Panc1 (cell line): ENCODE measurements around the gene DRAXIN.

Source experiments
- POLR2AphosphoS5 ChIP-seq: IDR thresholded peaks from 2 replicates; pipeline ENCODE4 v1.6.1; 2012; ENCODE audit warnings: mild to moderate bottlenecking, low read depth, low read length, moderate library complexity
- REST ChIP-seq, 2 experiments: IDR thresholded peaks; 2 replicates each; pipeline ENCODE4 v1.6.1; 2011 to 2012; ENCODE audit warnings: low read depth in 2 of 2, control low read depth in 1 of 2, low read length in 1 of 2, mild to moderate bottlenecking in 1 of 2, moderate library complexity in 1 of 2; ENCODE audit not compliant: insufficient read depth in 1 of 2
- SIN3A ChIP-seq: IDR thresholded peaks from 2 replicates; pipeline ENCODE4 v1.6.1; 2012; ENCODE audit warnings: low read depth, mild to moderate bottlenecking, low read length, moderate library complexity, borderline replicate concordance; ENCODE audit not compliant: insufficient read depth
- TCF7L2 ChIP-seq: IDR thresholded peaks from 2 replicates; pipeline ENCODE4 v1.6.1; 2011; ENCODE audit warnings: mild to moderate bottlenecking, low read depth, low read length, inconsistent platforms
- TF ChIP-seq, protein P1 (sequence below): fragments of 450-650 bp; IDR thresholded peaks from 2 replicates; pipeline ENCODE4 v1.5.1; 2017; ENCODE audit warnings: mild to moderate bottlenecking

- TF ChIP-seq, protein P1, sequence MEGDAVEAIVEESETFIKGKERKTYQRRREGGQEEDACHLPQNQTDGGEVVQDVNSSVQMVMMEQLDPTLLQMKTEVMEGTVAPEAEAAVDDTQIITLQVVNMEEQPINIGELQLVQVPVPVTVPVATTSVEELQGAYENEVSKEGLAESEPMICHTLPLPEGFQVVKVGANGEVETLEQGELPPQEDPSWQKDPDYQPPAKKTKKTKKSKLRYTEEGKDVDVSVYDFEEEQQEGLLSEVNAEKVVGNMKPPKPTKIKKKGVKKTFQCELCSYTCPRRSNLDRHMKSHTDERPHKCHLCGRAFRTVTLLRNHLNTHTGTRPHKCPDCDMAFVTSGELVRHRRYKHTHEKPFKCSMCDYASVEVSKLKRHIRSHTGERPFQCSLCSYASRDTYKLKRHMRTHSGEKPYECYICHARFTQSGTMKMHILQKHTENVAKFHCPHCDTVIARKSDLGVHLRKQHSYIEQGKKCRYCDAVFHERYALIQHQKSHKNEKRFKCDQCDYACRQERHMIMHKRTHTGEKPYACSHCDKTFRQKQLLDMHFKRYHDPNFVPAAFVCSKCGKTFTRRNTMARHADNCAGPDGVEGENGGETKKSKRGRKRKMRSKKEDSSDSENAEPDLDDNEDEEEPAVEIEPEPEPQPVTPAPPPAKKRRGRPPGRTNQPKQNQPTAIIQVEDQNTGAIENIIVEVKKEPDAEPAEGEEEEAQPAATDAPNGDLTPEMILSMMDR, result no peak
- TF ChIP-seq REST (IDR thresholded peaks at IDR 0.05; ENCODE audit: insufficient read depth in 1 of 2, low read depth in 2 of 2, low read length in 1 of 2) (no peak), TCF7L2 (no peak), POLR2AphosphoS5 (no peak), SIN3A (no peak)
These were observed 39.0 kb downstream of the DRAXIN start for GRCh38 chr1:11730429-11730891.
